T-helper 2 cell treated with Interferon-gamma antibody and Interleukin-4, amounts not matched to agents 5 μg/mL and 100 μg/mL, for 36 hours (primary cell): Measurements from ENCODE around the gene OR4K5.
"Not testable (repeated sequence)": the region's sequence is repeated elsewhere in the genome, so short reads cannot be mapped to it uniquely, and the experiment has no call there.

ENCODE experiments used
- DNase-seq: peaks from one replicate; pipeline ENCODE4 v3.0.0; 2021; ENCODE audit warnings: low spot score
- H3K27ac Mint-ChIP-seq: one replicate; pipeline ENCODE4 v1.8.0; 2021; ENCODE audit warnings: mild to moderate bottlenecking, mixed read lengths
- H3K27me3 Mint-ChIP-seq: one replicate; pipeline ENCODE4 v1.8.0; 2021; ENCODE audit warnings: low read depth, mixed read lengths
- H3K36me3 Mint-ChIP-seq: one replicate; pipeline ENCODE4 v1.8.0; 2021; ENCODE audit warnings: low read depth, mixed read lengths
- H3K4me1 Mint-ChIP-seq: one replicate; pipeline ENCODE4 v1.8.0; 2021; ENCODE audit warnings: low read depth, mixed read lengths
- H3K4me3 Mint-ChIP-seq: one replicate; pipeline ENCODE4 v1.8.0; 2022; ENCODE audit warnings: mild to moderate bottlenecking, moderate library complexity, mixed read lengths
- H3K9me3 Mint-ChIP-seq: one replicate; pipeline ENCODE4 v1.8.0; 2021; ENCODE audit warnings: mixed read lengths

OR4K5 gene

GRCh38 chr14:19947413-19948090 lies 27.1 kb downstream of the OR4K5 start:
- Mint-ChIP-seq H3K4me1 (no peaks in the 10 kb centered on the region), H3K4me3 (no peak overlapping the region), H3K36me3 (no peaks in the 10 kb centered on the region), H3K9me3 (peaks cover 4% of the 10 kb centered on the region), H3K27ac (no peak overlapping the region), H3K27me3 (no peaks in the 10 kb centered on the region)
- no peak for DNase-seq

GRCh38 chr14:19949218-19949617 lies 28.8 kb downstream of the OR4K5 start:
- H3K4me3 Mint-ChIP-seq: no peak overlapping the region
- no peaks in the 10 kb centered on the region for H3K27me3 Mint-ChIP-seq
- H3K9me3 Mint-ChIP-seq: peaks cover 4% of the 10 kb centered on the region

GRCh38 chr14:19969735-19970134 lies 49.3 kb downstream of the OR4K5 start:
- not testable (repeated sequence) for H3K4me3 Mint-ChIP-seq, H3K4me1 Mint-ChIP-seq, H3K9me3 Mint-ChIP-seq, H3K36me3 Mint-ChIP-seq, DNase-seq, H3K27ac Mint-ChIP-seq, H3K27me3 Mint-ChIP-seq

More at GRCh38 chr14:19949218-19949617, 28.8 kb downstream of the OR4K5 start:
- DNase-seq: no peak
- Mint-ChIP-seq H3K27ac (no peak overlapping the region), H3K4me1 (no peaks in the 10 kb centered on the region), H3K36me3 (no peaks in the 10 kb centered on the region)
